ENCODE measurements around the gene EIF2AK3.

The EIF2AK3 gene

DNA sequence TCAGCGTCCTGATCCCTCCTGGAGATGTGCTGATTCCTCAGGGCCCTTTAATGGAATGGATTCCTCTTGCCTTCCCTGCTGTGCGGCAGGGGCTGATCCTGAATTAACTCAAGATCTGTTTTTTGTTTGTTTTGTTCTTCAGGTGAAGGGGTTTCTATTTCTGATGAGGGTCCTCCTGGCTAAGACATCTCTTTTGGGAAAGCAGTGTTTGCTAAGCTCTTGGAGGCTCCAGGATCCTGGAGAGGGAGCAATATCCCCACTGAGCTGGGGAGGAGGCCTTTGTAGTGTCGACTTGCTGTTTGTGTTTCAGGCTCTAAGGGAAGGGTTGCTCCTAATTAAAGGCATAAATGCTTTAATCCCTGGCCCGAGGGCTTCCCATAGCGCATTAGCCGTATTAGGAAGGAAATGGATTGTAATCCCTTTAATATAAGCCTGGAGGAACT is 109.5 kb downstream of the EIF2AK3 start:
- Histone ChIP-seq H3K36me3 (ENCODE audit: control insufficient read depth, insufficient read depth, low read length) (no peaks in the 10 kb centered on the region), H3K4me3 (replicated peaks; ENCODE audit: low read depth, low read length) (no peak overlapping the region), H3K27me3 (replicated peaks; ENCODE audit: control insufficient read depth, insufficient read depth, low read length) (no peaks in the 10 kb centered on the region; the same call in 1 of the 2 replicates)
- no peak for TF ChIP-seq CTCF (IDR thresholded peaks at IDR 0.05; ENCODE audit: insufficient read depth, low read length, poor library complexity, severe bottlenecking)
- no peak for DNase-seq (ENCODE audit: extremely low read depth, insufficient read length)

All from GM06990 (cell line).